ENCODE data around the gene NFE2. TPM values are rescaled to one million over a fixed set of nuclear protein-coding genes. Genes with fewer than 3 reads are reported as not detected.
"Not testable (repeated sequence)": the region's sequence is repeated elsewhere in the genome, so short reads cannot be mapped to it uniquely, and the experiment has no call there.

Gene NFE2
- 0.19 TPM for polyA plus RNA-seq (2013, experiment 1 of 2; ENCODE audit: insufficient read length)
- polyA plus RNA-seq (2013, experiment 2 of 2; ENCODE audit: insufficient read length), result 0.15 TPM

DNA sequence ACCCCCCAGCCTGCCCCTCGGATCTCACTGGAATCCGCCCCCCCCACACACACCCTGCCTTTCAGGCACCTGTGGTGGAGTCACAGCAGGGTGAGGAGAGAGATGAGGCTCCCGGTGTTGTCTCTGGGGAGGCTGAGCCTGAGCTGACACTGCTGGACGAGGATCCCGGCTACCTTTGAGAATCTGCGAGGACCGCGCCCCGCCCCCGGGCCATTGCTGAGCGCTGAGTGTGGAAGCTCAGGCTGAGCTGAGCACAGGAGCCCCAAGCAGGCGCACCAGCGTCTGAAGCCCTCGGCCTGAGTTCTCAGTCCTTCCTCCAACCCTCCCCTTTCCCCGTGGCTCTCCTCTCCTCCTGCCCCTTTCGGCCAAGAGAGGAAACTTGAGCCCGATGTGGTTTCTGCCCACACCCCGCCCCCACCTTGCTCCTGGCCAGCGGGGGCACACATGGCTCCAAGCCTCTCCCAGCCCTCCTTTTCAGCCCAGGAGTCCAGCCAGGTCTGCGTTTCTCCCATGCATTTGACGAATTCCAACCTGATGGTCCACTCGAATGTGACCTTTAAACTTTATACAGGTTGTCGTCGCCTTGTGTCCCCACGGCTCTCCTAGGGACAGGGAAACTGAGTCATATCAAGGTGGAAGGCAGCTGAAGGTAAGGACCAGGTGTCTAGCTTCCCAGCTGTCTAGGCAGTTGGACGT lies at the start of gene NFE2:
Gene NFE2 (minus strand): TSS at position 284 of the 696 bp plus-strand sequence. CDS start 5,767 bp downstream, outside the sequence.
- peak; percentile 55 for DNase-seq

GRCh38 chr12:54349679-54350078 lies 48.9 kb upstream of the NFE2 start:
- DNase-seq, result no peak

DNA sequence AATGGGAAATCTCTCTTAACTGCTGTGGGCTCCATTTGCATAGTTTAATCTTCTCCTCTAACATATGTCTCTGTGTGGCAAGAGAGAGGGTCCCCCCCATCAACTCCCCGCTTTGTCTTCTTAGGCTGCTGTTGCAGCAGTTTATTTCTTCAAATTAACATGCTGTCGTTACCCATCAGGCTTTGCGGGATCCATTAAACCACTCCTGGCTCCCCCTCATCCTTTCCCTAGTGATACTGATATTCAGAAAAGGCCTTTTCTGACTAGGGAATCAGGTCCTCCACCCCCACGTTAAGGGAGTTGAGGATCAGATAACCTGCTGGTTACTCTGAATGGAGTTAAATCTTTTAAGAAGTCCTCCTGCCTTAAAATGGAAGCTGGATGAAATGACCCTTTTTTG lies 48.2 kb upstream of the NFE2 start:
- DNase-seq, result no peak

DNA sequence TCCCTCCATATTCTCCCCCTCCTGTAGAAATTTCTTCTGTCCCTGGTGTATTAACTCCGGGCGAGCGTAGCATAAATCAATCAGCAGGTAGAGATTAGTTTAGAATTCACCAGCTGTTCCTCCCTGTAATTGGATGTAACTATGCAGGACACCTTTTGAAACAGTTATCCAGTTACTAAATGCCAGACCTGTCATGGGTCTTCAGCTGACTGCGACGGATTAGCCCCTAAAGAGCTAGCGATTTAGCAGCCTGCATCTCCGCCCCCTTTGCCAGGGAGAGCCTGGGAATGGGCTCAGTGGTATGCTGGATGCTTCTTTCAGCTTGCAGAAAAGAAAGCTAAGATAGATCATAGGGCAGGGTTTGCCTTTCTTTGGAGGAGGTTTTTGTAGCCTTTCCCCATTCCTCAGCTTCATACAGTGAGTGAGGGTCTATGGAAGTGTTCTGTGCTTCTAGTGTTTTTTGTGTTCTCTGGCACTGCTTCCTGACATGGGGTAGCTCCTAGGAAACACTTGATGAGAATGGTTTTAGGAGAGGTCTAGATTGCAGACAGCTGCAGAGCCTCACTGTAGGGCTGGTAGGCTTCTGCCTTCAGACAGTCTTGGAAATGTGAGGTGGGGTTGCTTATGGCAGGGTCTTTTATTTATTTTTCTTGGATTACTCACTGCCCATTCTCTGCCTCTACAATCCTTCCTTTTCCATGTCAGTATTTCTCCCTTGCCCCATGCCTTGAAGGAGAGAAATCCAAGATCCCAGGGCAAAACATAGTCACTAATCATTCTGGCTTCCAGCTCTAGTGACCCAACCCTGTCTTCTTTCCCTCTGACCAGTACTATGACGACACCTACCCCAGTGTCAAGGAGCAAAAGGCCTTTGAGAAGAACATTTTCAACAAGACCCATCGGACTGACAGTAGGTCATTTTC lies 40.8 kb upstream of the NFE2 start:
- DNase-seq, result no peak

DNA sequence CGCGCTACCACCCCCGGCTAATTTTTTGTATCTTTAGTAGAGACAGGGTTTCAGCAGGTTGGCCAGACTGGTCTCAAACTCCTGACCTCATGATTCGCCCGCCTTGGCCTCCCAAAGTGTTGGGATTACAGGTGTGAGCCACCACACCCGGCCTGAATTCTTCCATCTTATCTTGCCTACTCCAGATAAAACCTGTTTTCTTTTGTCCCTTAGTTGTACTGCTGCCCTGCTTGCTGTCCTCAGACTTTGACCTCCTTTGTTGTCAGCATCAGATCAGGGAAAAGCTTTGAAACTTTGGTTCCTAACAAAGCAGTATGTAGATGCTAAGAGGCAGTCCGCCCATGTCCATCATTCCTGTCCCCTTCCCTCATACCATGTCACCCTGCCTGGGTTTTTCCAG lies 40.0 kb upstream of the NFE2 start:
- DNase-seq, result no peak

DNA sequence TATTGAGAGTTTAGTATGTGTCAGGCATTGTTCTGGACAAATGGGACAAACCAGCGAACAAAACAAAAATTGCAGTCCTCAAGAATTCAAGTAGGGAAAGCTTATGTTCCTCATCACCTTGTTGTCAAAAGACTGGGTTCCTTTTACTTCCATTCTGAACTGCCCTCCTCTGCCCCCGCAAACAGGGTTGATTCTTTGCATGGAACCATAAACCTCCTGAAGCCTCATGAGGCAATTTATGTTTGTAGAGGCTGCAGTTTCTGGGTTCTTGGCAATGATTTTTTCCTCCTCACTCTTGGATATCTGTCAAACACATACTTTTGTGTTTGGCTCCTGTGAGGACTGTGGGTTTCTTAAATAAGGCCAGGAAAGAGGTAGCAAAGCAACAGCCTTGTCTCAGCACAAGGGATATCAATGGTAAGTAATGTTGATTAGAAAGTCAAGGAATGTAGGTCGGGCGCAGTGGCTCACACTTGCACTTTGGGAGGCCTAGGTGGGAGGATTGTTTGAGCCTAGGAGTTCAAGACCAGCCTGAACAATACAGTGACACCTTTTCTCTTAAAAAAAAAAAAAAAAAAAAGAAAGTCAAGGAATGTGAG lies 38.0 kb upstream of the NFE2 start:
- peak; percentile 66 for DNase-seq

GRCh38 chr12:54337854-54338650 lies 37.2 kb upstream of the NFE2 start:
- no peak for DNase-seq

- DNase-seq, result no peak
Observed at GRCh38 chr12:54337280-54337842, 36.5 kb upstream of the NFE2 start.

- no peak for DNase-seq
Observed at GRCh38 chr12:54333420-54334034, 32.7 kb upstream of the NFE2 start.

DNA sequence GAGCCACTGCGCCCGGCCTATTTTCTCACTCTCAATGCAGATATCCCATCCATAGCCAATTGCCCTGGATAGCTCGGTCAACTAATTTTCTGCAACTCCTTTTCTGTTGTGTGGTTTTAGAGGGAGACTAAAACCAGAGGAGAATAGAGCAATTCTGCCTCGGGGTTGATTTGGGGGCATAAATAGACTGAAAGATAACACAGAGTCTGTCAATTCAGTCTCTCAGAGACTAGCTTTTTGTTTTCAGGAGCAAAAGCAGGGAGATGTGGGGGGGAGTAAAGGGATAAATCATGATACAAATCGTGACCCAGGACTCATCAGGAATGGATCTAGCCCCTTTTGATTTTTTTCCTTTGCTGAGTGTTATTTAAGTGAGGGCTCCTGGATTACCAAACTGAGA lies 30.6 kb upstream of the NFE2 start:
- DNase-seq, result no peak

DNA sequence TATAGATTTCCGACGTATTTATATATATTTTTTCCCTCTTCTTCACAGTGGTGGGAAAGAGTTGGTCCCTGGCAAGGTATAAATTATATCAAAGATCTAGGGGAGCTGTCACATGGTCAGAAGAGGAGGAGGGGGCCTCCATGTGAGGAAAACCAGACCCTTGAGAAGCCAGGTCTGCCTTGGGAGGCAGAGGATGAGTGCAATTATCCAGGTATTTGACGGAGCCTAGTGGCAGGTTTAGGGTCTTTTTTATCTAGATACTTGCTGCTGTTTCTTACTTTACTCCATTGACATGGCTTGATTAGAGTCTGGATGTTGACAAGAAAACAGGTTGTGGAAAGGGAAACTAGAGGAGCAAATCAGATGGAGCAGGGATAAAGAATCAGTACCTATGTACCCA lies 29.6 kb upstream of the NFE2 start:
- DNase-seq, result no peak

- peak; percentile 35 for DNase-seq
Observed at GRCh38 chr12:54329759-54330158, 28.9 kb upstream of the NFE2 start.

DNA sequence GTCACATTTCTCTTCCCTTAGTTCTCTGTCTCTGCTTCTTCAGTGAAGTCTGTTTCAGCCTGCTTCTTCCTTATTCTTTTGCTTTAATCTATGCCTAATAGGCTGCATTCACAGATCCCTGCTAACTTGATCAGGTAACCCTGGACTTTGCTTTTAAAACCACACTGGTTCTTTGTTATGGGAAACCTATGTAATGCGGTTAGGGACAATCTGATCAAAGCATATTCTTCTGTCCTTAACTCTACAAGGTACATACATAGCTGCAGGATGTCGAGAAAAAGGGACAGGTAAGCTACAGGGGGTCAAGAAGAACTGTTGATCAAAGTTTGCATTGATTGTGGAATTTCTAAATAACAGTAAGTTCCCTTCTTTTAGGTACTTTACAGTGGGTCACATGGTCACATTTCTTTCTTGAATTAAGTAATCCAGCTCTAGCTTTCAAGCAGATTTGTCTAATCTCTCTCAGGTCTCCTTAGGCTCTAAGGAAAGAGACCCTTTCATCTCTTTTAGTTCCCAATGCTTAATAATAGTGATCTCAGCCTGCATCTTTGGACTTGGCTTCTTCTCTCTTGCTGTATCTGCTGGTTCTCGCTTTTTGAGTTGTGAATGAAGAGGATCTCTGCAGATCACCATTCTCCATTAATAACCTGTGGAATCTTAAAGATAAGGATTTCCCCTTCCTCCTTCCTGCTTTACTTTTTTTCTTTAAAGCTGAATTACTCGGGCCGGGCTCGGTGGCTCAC lies 28.0 kb upstream of the NFE2 start:
- no peak for DNase-seq

GRCh38 chr12:54325442-54326109 lies 24.8 kb upstream of the NFE2 start:
- not testable (repeated sequence) for DNase-seq

GRCh38 chr12:54324617-54325441 lies 24.0 kb upstream of the NFE2 start, which contains the start of gene COPZ1:
Gene COPZ1, plus strand, starts transcription at chr12:54325131. Its CDS starts 33 bp downstream, at chr12:54325164.
- DNase-seq, result peak; percentile 100

- no peak for DNase-seq
Observed at GRCh38 chr12:54321363-54321762, 20.5 kb upstream of the NFE2 start.

DNA sequence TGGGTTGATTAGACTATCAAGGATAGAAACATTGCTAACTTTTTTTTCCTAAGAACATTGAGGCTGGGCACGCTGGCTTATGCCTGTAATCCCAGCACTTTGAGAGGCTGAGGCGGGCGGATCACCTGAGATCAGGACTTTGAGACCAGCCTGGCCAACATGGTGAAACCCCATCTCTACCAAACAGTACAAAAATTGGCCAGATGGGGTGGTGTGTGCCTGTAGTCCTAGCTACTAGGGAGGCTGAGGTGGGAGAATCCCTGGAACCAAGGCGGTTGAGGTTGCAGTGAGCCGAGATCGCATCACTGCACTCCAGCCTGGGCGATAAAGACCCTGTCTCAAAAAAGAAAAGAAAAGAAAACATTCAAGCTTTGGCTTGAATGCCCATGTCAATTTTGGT lies 11.5 kb upstream of the NFE2 start:
- DNase-seq, result not testable (repeated sequence)

DNA sequence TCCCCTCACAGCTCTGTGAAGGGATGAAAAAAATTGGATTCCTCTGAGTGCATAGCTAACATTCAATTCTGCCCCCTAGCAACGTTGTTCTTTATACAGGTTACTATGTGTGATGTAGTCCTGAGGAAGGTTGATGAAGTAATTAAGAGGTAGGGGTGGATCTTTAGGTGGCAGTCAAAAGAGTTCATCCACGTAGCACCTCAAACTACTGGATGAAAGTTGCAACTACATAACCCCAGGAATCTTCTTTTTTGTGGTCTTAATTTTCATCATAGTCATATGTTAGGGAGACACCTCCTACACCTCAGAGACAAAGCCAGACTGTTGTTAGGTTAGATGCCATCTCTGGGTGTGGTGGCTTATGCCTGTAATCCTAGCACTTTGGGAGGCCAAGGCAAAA lies 10.2 kb upstream of the NFE2 start:
- DNase-seq, result no peak

Measured in fibroblast of skin of abdomen (primary cell).